ENCODE data around the gene PDSS2. TPM values are rescaled to one million over a fixed set of nuclear protein-coding genes. Genes with fewer than 3 reads are reported as not detected.

PDSS2 gene
- 10 to 100 TPM; 17.2 to 39.8 (median 27.8) TPM for total RNA-seq
- 10 to 100 TPM in 1 of 3 donors, 1 to 10 TPM in 2; 6.4 to 27.4 (median 6.6) TPM for polyA plus RNA-seq
- long read RNA-seq, donor 1, partial matches to known transcripts = 0 of 7 reads
- long read RNA-seq, donor 1, other reads (novel, unspliced or antisense) = 0 of 7 reads
- long read RNA-seq, donor 2, partial matches to known transcripts = 0 of 3 reads
- long read RNA-seq, donor 2, other reads (novel, unspliced or antisense) = 0 of 3 reads
- long read RNA-seq, donor 3, partial matches to known transcripts = 0 of 2 reads
- long read RNA-seq, donor 3, other reads (novel, unspliced or antisense) = 0 of 2 reads
- long read RNA-seq, donor 4, transcript PDSS2-201 (4 exons, 1,236 nt) = major isoform, 11 of 16 reads
- long read RNA-seq, donor 4, partial matches to known transcripts = 0 of 16 reads
- long read RNA-seq, donor 4, other reads (novel, unspliced or antisense) = 5 of 16 reads
- long read RNA-seq, donor 5, transcript PDSS2-201 (4 exons, 1,236 nt) = minor isoform, 14 of 68 reads
- long read RNA-seq, donor 5, transcript PDSS2-202 (8 exons, 3,540 nt) = major isoform, 42 of 68 reads
- long read RNA-seq, donor 5, partial matches to known transcripts = 1 of 68 reads
- long read RNA-seq, donor 5, other reads (novel, unspliced or antisense) = 11 of 68 reads
- long read RNA-seq, donor 6, partial matches to known transcripts = 1 of 8 reads
- long read RNA-seq, donor 6, other reads (novel, unspliced or antisense) = 3 of 8 reads
- long read RNA-seq, donor 7, partial matches to known transcripts = 0 of 1 reads
- long read RNA-seq, donor 7, other reads (novel, unspliced or antisense) = 0 of 1 reads
- long read RNA-seq, donor 8, partial matches to known transcripts = 0 of 6 reads
- long read RNA-seq, donor 8, other reads (novel, unspliced or antisense) = 0 of 6 reads
- long read RNA-seq, donor 9, transcript PDSS2-202 (8 exons, 3,540 nt) = major isoform, 5 of 5 reads
- long read RNA-seq, donor 9, partial matches to known transcripts = 0 of 5 reads
- long read RNA-seq, donor 9, other reads (novel, unspliced or antisense) = 0 of 5 reads
- long read RNA-seq, donor 10, partial matches to known transcripts = 0 of 4 reads
- long read RNA-seq, donor 10, other reads (novel, unspliced or antisense) = 0 of 4 reads

DNA sequence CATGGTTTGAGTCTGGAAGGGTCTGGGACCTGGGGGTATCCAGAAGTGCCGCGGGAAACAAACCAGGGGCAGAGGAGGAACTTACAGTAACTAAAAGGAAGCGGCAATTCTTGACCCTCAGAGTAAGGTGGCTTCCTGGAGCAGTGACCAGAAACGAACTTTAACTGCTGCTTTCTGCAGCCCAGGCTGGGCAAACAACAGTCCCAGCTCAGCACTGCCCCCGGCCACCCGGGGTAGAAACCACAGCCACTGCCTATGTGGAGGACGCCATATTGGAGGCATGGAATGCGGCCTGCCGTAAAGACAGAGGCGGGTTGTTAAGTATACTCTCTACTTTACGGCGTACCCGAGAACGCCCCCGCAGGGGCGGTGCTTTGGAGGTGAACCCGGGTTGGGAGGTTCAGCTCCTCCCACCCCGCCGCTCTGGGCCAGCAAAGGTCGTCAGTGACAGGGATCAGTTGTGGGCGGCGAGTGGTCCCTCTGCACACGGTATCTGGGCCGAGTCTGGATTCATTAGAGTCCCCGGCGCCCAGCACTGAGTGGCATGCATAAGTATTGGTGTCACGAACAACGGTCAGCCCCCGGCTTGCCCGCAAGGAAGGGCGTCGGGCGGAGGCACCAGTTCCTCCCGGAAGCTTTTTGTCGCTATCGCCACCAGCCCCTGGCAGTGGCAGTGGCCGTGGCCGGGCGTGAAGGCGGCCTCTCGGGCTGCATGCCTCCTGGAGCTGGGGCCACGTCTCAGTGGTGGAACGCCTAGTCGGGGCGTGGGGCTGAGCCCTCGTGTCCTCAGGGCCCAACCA lies at the start of gene PDSS2:
PDSS2 (minus strand) TSS at position 282 of the 800 bp plus-strand sequence; CDS start at position 3, 279 bp downstream.
- Histone ChIP-seq H3K27me3 (no peaks in the 10 kb centered on the region), H3K4me1 (replicated peaks in 1 of 2) (peaks cover 0 to 20% of the 10 kb centered on the region in 2 donors), H3K27ac (peak within 1 kb of the TSS; percentile 79 to 91 (median 91)), H3K36me3 (replicated peaks in 1 of 2) (no peaks in the 10 kb centered on the region), H3K4me3 (peak within 1 kb of the TSS; percentile 34 to 79 (median 72)), H3K9me3 (replicated peaks in 1 of 3) (no peaks in the 10 kb centered on the region)
- WGBS, 4 donors = 0 to 1% (median 0%) methylated on average over 10 to 46 of the region's 46 CpGs
- intact Hi-C loops (cut with DNase I) = no loop called here
- TF ChIP-seq, protein P1, sequence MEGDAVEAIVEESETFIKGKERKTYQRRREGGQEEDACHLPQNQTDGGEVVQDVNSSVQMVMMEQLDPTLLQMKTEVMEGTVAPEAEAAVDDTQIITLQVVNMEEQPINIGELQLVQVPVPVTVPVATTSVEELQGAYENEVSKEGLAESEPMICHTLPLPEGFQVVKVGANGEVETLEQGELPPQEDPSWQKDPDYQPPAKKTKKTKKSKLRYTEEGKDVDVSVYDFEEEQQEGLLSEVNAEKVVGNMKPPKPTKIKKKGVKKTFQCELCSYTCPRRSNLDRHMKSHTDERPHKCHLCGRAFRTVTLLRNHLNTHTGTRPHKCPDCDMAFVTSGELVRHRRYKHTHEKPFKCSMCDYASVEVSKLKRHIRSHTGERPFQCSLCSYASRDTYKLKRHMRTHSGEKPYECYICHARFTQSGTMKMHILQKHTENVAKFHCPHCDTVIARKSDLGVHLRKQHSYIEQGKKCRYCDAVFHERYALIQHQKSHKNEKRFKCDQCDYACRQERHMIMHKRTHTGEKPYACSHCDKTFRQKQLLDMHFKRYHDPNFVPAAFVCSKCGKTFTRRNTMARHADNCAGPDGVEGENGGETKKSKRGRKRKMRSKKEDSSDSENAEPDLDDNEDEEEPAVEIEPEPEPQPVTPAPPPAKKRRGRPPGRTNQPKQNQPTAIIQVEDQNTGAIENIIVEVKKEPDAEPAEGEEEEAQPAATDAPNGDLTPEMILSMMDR (IDR thresholded peaks at IDR 0.05) = peak; percentile 19 to 46 (median 37)
- TF ChIP-seq POLR2A (IDR thresholded peaks at IDR 0.05) = peak; percentile 48 to 89
- peak; percentile 98 to 99 (median 99) for DNase-seq

GRCh38 chr6:107506145-107506544 lies 46.8 kb upstream of the PDSS2 start:
- H3K4me1 ChIP-seq (replicated peaks in 1 of 2) = peaks cover 11 to 28% of the 10 kb centered on the region in 2 donors
- WGBS, 4 donors = 60 to 73% (median 69%) methylated on average over 1 of the region's 1 CpG
- intact Hi-C loops (cut with DNase I) = no loop called here
- H3K4me3 ChIP-seq = no peak overlapping the region
- H3K27ac ChIP-seq = no peak overlapping the region
- no peaks in the 10 kb centered on the region for H3K9me3 ChIP-seq (replicated peaks in 1 of 3)
- no peaks in the 10 kb centered on the region for H3K27me3 ChIP-seq
- DNase-seq = no peak
- no peaks in the 10 kb centered on the region for H3K36me3 ChIP-seq (replicated peaks in 1 of 2)
- TF ChIP-seq, protein P1 (IDR thresholded peaks at IDR 0.05) = no peak
- TF ChIP-seq POLR2A (IDR thresholded peaks at IDR 0.05) = no peak

GRCh38 chr6:107504270-107505026 lies 45.1 kb upstream of the PDSS2 start:
- H3K4me1 ChIP-seq (replicated peaks in 1 of 2) = peaks cover 7 to 18% of the 10 kb centered on the region in 2 donors
- no peak overlapping the region for H3K4me3 ChIP-seq
- DNase-seq = no peak
- no peaks in the 10 kb centered on the region for H3K27me3 ChIP-seq
- intact Hi-C loops (cut with DNase I) = no loop called here
- no peak overlapping the region for H3K27ac ChIP-seq
- H3K9me3 ChIP-seq (replicated peaks in 1 of 3) = no peaks in the 10 kb centered on the region
- no peaks in the 10 kb centered on the region for H3K36me3 ChIP-seq (replicated peaks in 1 of 2)
- TF ChIP-seq, protein P1 (IDR thresholded peaks at IDR 0.05) = no peak
- TF ChIP-seq POLR2A (IDR thresholded peaks at IDR 0.05) = no peak
- WGBS, 4 donors = 75 to 84% (median 81%) methylated on average over 4 of the region's 4 CpGs
